A172 (cell line): ENCODE results near the gene VWA2. TPM values are rescaled to one million over a fixed set of nuclear protein-coding genes. Genes with fewer than 3 reads are reported as not detected.
A peak's percentile ranks its signal among the peaks of the same experiment; 100 is the strongest.

Experiments used
- DNase-seq: peaks from one replicate; pipeline ENCODE4 v3.0.0-alpha.2; 2015; ENCODE audit warnings: low spot score
- total RNA-seq: library from RNA; depleted of rRNA; stranded (reverse); fragments of >200 nt; shearing (Covaris generic); gene quantifications from 2 replicates; pipeline ENCODE4 v1.2.3, GENCODE V29; 2014

The VWA2 gene
- total RNA-seq, 1 experiment from 2014 or later: not detected

GRCh38 chr10:114294549-114294948 is 55.5 kb downstream of the VWA2 start:
- DNase-seq: no peak

GRCh38 chr10:114295393-114295792 is 56.3 kb downstream of the VWA2 start:
- DNase-seq: no peak

GRCh38 chr10:114297136-114297705 is 58.2 kb downstream of the VWA2 start:
- DNase-seq: no peak

- no peak for DNase-seq
Measured at GRCh38 chr10:114300036-114300645, 61.1 kb downstream of the VWA2 start.

GRCh38 chr10:114301177-114301576 is 62.1 kb downstream of the VWA2 start:
- no peak for DNase-seq

- no peak for DNase-seq
Measured at GRCh38 chr10:114301951-114302710, 63.1 kb downstream of the VWA2 start.

GRCh38 chr10:114303556-114303955 is 64.5 kb downstream of the VWA2 start:
- DNase-seq: no peak

- peak; percentile 80 for DNase-seq
Measured at GRCh38 chr10:114304017-114304570, 65.0 kb downstream of the VWA2 start.

- peak; percentile 31 for DNase-seq
Measured at GRCh38 chr10:114304571-114305421, 65.7 kb downstream of the VWA2 start.

GRCh38 chr10:114305521-114305925 is 66.5 kb downstream of the VWA2 start:
- no peak for DNase-seq

GRCh38 chr10:114306116-114306973 is 67.3 kb downstream of the VWA2 start:
- peak; percentile 98 for DNase-seq

GRCh38 chr10:114307731-114308130 is 68.7 kb downstream of the VWA2 start:
- DNase-seq: no peak

GRCh38 chr10:114308531-114309363 is 69.7 kb downstream of the VWA2 start:
- DNase-seq: peak; percentile 54

- DNase-seq: no peak
Measured at GRCh38 chr10:114309364-114309651, 70.3 kb downstream of the VWA2 start.

GRCh38 chr10:114310346-114310745 is 71.3 kb downstream of the VWA2 start:
- DNase-seq: no peak

GRCh38 chr10:114311023-114311422 is 72.0 kb downstream of the VWA2 start:
- no peak for DNase-seq

GRCh38 chr10:114311496-114312209 is 72.6 kb downstream of the VWA2 start:
- DNase-seq: no peak

- DNase-seq: no peak
Measured at GRCh38 chr10:114313139-114313538, 74.1 kb downstream of the VWA2 start.

- no peak for DNase-seq
Measured at GRCh38 chr10:114313866-114314265, 74.8 kb downstream of the VWA2 start.
